Aorta (tissue), 4 donors: ENCODE measurements around the gene ADAMTS12. TPM values are rescaled to one million over a fixed set of nuclear protein-coding genes. Genes with fewer than 3 reads are reported as not detected.

ENCODE experiments used
- polyA plus RNA-seq, 2 donors: library from polyadenylated mRNA; stranded (reverse); fragments of 200-250 nt; gene quantifications; one replicate each; pipeline ENCODE4 v1.2.3, GENCODE V29; 2013
- total RNA-seq, 2 donors: library from RNA; stranded (reverse); fragmentation: NEBNext Ultra II Directional; extraction: Animal tissue kit (Norgen Biotek cat#: 25700); gene quantifications; one replicate each; pipeline ENCODE4 v1.2.1, GENCODE V29; 2021
- donor health status: healthy with polysubstance abuse.
- donor health status: Bipolar disorder and iron deficiency.
- donor health status: DM: no; HTN: no; CAD: no.
- donor health status: DM: yes; HTN: yes; CAD: no.

ADAMTS12 gene
- total and polyA plus RNA-seq, 4 donors: 0.50 to 7.3 (median 2.8) TPM

Other genes starting within 250 kb of the ADAMTS12 start
- not detected for gene RXFP3, start 44.4 kb upstream of the ADAMTS12 start, total RNA-seq
- gene RXFP3, start 44.4 kb upstream of the ADAMTS12 start, polyA plus RNA-seq: not detected
- gene SLC45A2, start 92.7 kb upstream of the ADAMTS12 start, total RNA-seq: under 1 TPM; 0.36 to 0.54 TPM
- gene SLC45A2, start 92.7 kb upstream of the ADAMTS12 start, polyA plus RNA-seq: not detected
- 10 to 100 TPM in 1 of 2 donors, 1 to 10 TPM in 1; 5.0 to 11.4 TPM for gene AMACR, start 116.1 kb upstream of the ADAMTS12 start, total RNA-seq
- gene AMACR, start 116.1 kb upstream of the ADAMTS12 start, polyA plus RNA-seq: 1 to 10 TPM; 6.8 to 8.5 TPM
- 10 to 100 TPM in 1 of 2 donors, 1 to 10 TPM in 1; 5.6 to 38.8 TPM for gene C1QTNF3, start 151.2 kb upstream of the ADAMTS12 start, total RNA-seq
- 1 to 10 TPM in 1 of 2 donors, not detected in 1; 3.1 TPM for gene C1QTNF3, start 151.2 kb upstream of the ADAMTS12 start, polyA plus RNA-seq